Measurements from ENCODE around the gene FAM131C.

FAM131C gene, protein sequence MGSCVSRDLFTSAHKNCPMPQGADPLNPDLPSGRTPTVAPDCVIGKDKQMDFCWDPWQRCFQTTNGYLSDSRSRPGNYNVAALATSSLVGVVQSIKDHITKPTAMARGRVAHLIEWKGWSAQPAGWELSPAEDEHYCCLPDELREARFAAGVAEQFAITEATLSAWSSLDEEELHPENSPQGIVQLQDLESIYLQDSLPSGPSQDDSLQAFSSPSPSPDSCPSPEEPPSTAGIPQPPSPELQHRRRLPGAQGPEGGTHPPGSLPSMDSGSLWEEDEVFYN

GRCh38 chr1:16073490-16074119, at the start of gene FAM131C:
FAM131C (minus strand) TSS chr1:16073651; CDS start chr1:16073442, 209 bp downstream.
- no peaks in the 10 kb centered on the region for H3K9me3 ChIP-seq (ENCODE audit: control insufficient read depth, low read length)
- no peaks in the 10 kb centered on the region for H3K36me3 ChIP-seq (ENCODE audit: control insufficient read depth, insufficient read depth, low read length)
- H3K27me3 ChIP-seq (ENCODE audit: control insufficient read depth, insufficient read depth, low read length), result peaks cover 14% of the 10 kb centered on the region
- H3K9ac ChIP-seq (ENCODE audit: low read length), result peak within 1 kb of the TSS; percentile 42
- H3K4me1 ChIP-seq (ENCODE audit: control insufficient read depth, insufficient read depth, low read length), result peaks cover 5% of the 10 kb centered on the region
- no peak within 1 kb of the TSS for H3K4me3 ChIP-seq (ENCODE audit: low read length)

GRCh38 chr1:16122916-16123315, 49.5 kb upstream of the FAM131C start:
- H3K9ac ChIP-seq (ENCODE audit: low read length), result no peak overlapping the region
- H3K4me1 ChIP-seq (ENCODE audit: control insufficient read depth, insufficient read depth, low read length), result peaks cover 26% of the 10 kb centered on the region
- no peak overlapping the region for H3K4me3 ChIP-seq (ENCODE audit: low read length)
- no peaks in the 10 kb centered on the region for H3K9me3 ChIP-seq (ENCODE audit: control insufficient read depth, low read length)
- H3K36me3 ChIP-seq (ENCODE audit: control insufficient read depth, insufficient read depth, low read length), result peaks cover 7% of the 10 kb centered on the region
- H3K27me3 ChIP-seq (ENCODE audit: control insufficient read depth, insufficient read depth, low read length), result peaks cover 2% of the 10 kb centered on the region

DNA sequence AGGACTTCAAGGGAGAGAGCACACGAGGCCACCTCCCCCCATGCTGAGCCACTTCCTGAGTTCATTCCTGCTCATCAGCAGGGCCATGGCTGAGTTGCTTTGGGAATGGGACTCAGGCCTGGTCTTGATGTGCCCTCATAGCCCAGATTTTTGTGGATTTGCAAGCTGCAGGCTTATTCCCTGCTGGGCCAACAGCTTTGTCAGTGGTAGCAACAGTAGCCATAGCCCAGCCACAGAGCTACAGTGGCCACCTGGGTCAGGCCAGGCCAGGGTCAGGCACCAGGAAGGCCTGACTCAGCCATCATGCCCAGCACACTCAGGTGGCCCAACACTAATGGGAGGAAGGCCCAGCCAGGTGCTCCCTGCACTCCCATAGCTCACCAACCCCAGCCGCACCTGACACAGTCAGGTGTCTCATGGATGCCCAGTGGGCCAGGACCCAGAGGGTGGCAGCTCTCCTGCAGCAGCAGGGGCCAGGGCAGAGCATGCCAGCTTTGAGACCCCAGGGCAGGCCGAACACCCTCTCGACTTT, 49.0 kb upstream of the FAM131C start:
- H3K4me1 ChIP-seq (ENCODE audit: control insufficient read depth, insufficient read depth, low read length), result peaks cover 26% of the 10 kb centered on the region
- no peaks in the 10 kb centered on the region for H3K9me3 ChIP-seq (ENCODE audit: control insufficient read depth, low read length)
- peaks cover 7% of the 10 kb centered on the region for H3K36me3 ChIP-seq (ENCODE audit: control insufficient read depth, insufficient read depth, low read length)
- no peak overlapping the region for H3K4me3 ChIP-seq (ENCODE audit: low read length)
- H3K9ac ChIP-seq (ENCODE audit: low read length), result no peak overlapping the region
- H3K27me3 ChIP-seq (ENCODE audit: control insufficient read depth, insufficient read depth, low read length), result no peaks in the 10 kb centered on the region

DNA sequence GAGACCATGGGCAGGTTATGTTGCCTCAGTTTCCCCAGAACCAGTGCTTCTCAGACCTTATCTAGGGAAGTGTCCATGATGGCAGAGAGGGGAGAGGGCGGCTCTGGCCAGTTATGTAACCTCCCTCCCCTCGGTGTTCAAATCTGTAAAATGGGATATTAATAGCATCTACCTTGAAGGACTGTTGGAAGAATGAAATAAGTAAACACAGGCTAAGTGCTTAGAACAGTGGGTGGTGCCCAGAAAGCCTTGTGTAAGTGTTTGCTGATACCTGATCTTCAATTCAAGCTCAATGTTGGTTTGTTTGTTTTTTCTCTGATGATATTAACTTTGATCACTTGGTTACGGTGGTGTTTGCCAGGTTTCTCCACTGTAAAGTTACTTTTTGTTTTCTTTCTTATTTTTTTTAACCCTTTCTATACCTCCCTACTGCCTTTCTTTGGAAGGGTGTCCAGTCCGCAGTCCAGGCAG, 47.5 kb upstream of the FAM131C start:
- H3K27me3 ChIP-seq (ENCODE audit: control insufficient read depth, insufficient read depth, low read length), result no peaks in the 10 kb centered on the region
- no peak overlapping the region for H3K9ac ChIP-seq (ENCODE audit: low read length)
- H3K36me3 ChIP-seq (ENCODE audit: control insufficient read depth, insufficient read depth, low read length), result peaks cover 7% of the 10 kb centered on the region
- no peaks in the 10 kb centered on the region for H3K9me3 ChIP-seq (ENCODE audit: control insufficient read depth, low read length)
- H3K4me1 ChIP-seq (ENCODE audit: control insufficient read depth, insufficient read depth, low read length), result peaks cover 26% of the 10 kb centered on the region
- H3K4me3 ChIP-seq (ENCODE audit: low read length), result no peak overlapping the region

GRCh38 chr1:16120407-16120806, 47.0 kb upstream of the FAM131C start:
- H3K27me3 ChIP-seq (ENCODE audit: control insufficient read depth, insufficient read depth, low read length), result peaks cover 1% of the 10 kb centered on the region
- no peaks in the 10 kb centered on the region for H3K9me3 ChIP-seq (ENCODE audit: control insufficient read depth, low read length)
- peaks cover 26% of the 10 kb centered on the region for H3K4me1 ChIP-seq (ENCODE audit: control insufficient read depth, insufficient read depth, low read length)
- no peak overlapping the region for H3K4me3 ChIP-seq (ENCODE audit: low read length)
- peaks cover 7% of the 10 kb centered on the region for H3K36me3 ChIP-seq (ENCODE audit: control insufficient read depth, insufficient read depth, low read length)
- no peak overlapping the region for H3K9ac ChIP-seq (ENCODE audit: low read length)

- H3K9me3 ChIP-seq (ENCODE audit: control insufficient read depth, low read length), result no peaks in the 10 kb centered on the region
- peaks cover 7% of the 10 kb centered on the region for H3K36me3 ChIP-seq (ENCODE audit: control insufficient read depth, insufficient read depth, low read length)
- H3K9ac ChIP-seq (ENCODE audit: low read length), result no peak overlapping the region
- peaks cover 26% of the 10 kb centered on the region for H3K4me1 ChIP-seq (ENCODE audit: control insufficient read depth, insufficient read depth, low read length)
- H3K4me3 ChIP-seq (ENCODE audit: low read length), result no peak overlapping the region
- H3K27me3 ChIP-seq (ENCODE audit: control insufficient read depth, insufficient read depth, low read length), result peaks cover 3% of the 10 kb centered on the region
Measured at GRCh38 chr1:16119926-16120325, 46.5 kb upstream of the FAM131C start.

- peaks cover 4% of the 10 kb centered on the region for H3K36me3 ChIP-seq (ENCODE audit: control insufficient read depth, insufficient read depth, low read length)
- peaks cover 26% of the 10 kb centered on the region for H3K4me1 ChIP-seq (ENCODE audit: control insufficient read depth, insufficient read depth, low read length)
- H3K4me3 ChIP-seq (ENCODE audit: low read length), result no peak overlapping the region
- H3K27me3 ChIP-seq (ENCODE audit: control insufficient read depth, insufficient read depth, low read length), result peaks cover 3% of the 10 kb centered on the region
- H3K9me3 ChIP-seq (ENCODE audit: control insufficient read depth, low read length), result no peaks in the 10 kb centered on the region
- no peak overlapping the region for H3K9ac ChIP-seq (ENCODE audit: low read length)
Measured at GRCh38 chr1:16119504-16119903, 46.1 kb upstream of the FAM131C start.

- no peaks in the 10 kb centered on the region for H3K9me3 ChIP-seq (ENCODE audit: control insufficient read depth, low read length)
- H3K9ac ChIP-seq (ENCODE audit: low read length), result no peak overlapping the region
- H3K4me3 ChIP-seq (ENCODE audit: low read length), result no peak overlapping the region
- H3K4me1 ChIP-seq (ENCODE audit: control insufficient read depth, insufficient read depth, low read length), result peaks cover 26% of the 10 kb centered on the region
- H3K36me3 ChIP-seq (ENCODE audit: control insufficient read depth, insufficient read depth, low read length), result peaks cover 3% of the 10 kb centered on the region
- H3K27me3 ChIP-seq (ENCODE audit: control insufficient read depth, insufficient read depth, low read length), result peaks cover 3% of the 10 kb centered on the region
Measured at GRCh38 chr1:16118706-16119105, 45.3 kb upstream of the FAM131C start.

GRCh38 chr1:16117936-16118335, 44.5 kb upstream of the FAM131C start:
- Histone ChIP-seq H3K36me3 (ENCODE audit: control insufficient read depth, insufficient read depth, low read length) (peaks cover 2% of the 10 kb centered on the region), H3K4me3 (ENCODE audit: low read length) (no peak overlapping the region), H3K27me3 (ENCODE audit: control insufficient read depth, insufficient read depth, low read length) (peaks cover 3% of the 10 kb centered on the region), H3K4me1 (ENCODE audit: control insufficient read depth, insufficient read depth, low read length) (peaks cover 23% of the 10 kb centered on the region), H3K9me3 (ENCODE audit: control insufficient read depth, low read length) (no peaks in the 10 kb centered on the region), H3K9ac (ENCODE audit: low read length) (no peak overlapping the region)

DNA sequence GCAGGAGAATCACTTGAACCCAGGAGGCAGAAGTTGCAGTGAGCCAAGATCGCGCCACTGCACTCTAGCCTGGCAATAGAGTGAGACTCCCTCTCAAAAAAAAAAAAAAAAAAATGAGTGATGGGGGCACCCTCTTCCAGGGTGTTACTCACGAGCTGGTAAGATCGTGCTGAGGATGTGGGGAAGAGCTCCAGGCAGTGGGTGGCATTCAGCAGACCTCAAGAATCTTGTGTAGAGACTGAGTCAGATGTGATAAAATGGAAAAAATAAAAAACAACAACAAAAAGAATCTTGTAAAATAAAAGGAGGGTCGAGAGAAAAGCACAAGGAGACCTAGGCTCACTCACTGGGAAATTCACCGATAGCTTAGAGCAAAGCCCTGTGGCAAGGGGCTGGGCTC, 43.9 kb upstream of the FAM131C start:
- Histone ChIP-seq H3K27me3 (ENCODE audit: control insufficient read depth, insufficient read depth, low read length) (peaks cover 3% of the 10 kb centered on the region), H3K4me3 (ENCODE audit: low read length) (no peak overlapping the region), H3K9me3 (ENCODE audit: control insufficient read depth, low read length) (no peaks in the 10 kb centered on the region), H3K4me1 (ENCODE audit: control insufficient read depth, insufficient read depth, low read length) (peaks cover 18% of the 10 kb centered on the region), H3K9ac (ENCODE audit: low read length) (no peak overlapping the region), H3K36me3 (ENCODE audit: control insufficient read depth, insufficient read depth, low read length) (no peaks in the 10 kb centered on the region)

DNA sequence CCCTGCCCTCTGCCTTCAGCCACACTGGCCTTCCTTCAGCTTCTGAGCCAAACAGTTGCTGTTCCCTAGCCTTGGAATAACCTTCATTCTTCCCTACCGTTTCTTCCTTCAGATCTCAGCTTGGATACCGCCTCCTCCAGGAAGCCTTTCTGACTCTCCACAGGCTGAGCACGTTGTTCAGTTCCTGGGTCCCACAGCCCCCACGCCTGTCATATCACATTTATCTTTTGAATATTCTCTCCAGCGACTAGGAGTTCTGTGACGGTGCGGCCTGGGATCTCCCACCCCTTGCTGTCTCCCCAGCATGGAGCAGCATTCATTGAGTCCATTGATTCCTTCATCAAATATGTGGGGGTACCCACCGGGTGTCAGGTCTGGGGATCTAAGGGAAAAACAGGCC, 43.2 kb upstream of the FAM131C start:
- H3K4me1 ChIP-seq (ENCODE audit: control insufficient read depth, insufficient read depth, low read length), result peaks cover 10% of the 10 kb centered on the region
- no peak overlapping the region for H3K9ac ChIP-seq (ENCODE audit: low read length)
- H3K36me3 ChIP-seq (ENCODE audit: control insufficient read depth, insufficient read depth, low read length), result no peaks in the 10 kb centered on the region
- H3K27me3 ChIP-seq (ENCODE audit: control insufficient read depth, insufficient read depth, low read length), result peaks cover 3% of the 10 kb centered on the region
- H3K9me3 ChIP-seq (ENCODE audit: control insufficient read depth, low read length), result no peaks in the 10 kb centered on the region
- no peak overlapping the region for H3K4me3 ChIP-seq (ENCODE audit: low read length)

GRCh38 chr1:16116002-16116401, 42.6 kb upstream of the FAM131C start:
- Histone ChIP-seq H3K36me3 (ENCODE audit: control insufficient read depth, insufficient read depth, low read length) (no peaks in the 10 kb centered on the region), H3K27me3 (ENCODE audit: control insufficient read depth, insufficient read depth, low read length) (peaks cover 3% of the 10 kb centered on the region), H3K9ac (ENCODE audit: low read length) (no peak overlapping the region), H3K9me3 (ENCODE audit: control insufficient read depth, low read length) (no peaks in the 10 kb centered on the region), H3K4me1 (ENCODE audit: control insufficient read depth, insufficient read depth, low read length) (peaks cover 4% of the 10 kb centered on the region), H3K4me3 (ENCODE audit: low read length) (no peak overlapping the region)
